Testis (tissue), 3 donors: ENCODE data around the gene SEMA6A. TPM values are rescaled to one million over a fixed set of nuclear protein-coding genes. Genes with fewer than 3 reads are reported as not detected.

Experiments
- DNase-seq: peaks from one replicate; pipeline ENCODE4 v3.0.0-alpha.2; 2019
- H3K27ac ChIP-seq, 2 donors: fragments of 200-600 bp; sonication (generic); one replicate each; pipeline ENCODE4 v1.5.1; 2019
- H3K27me3 ChIP-seq: fragments of 200-600 bp; sonication (generic); one replicate; pipeline ENCODE4 v1.5.1; 2019
- H3K36me3 ChIP-seq: fragments of 200-600 bp; sonication (generic); one replicate; pipeline ENCODE4 v1.5.1; 2017; ENCODE audit warnings: low read depth; ENCODE audit errors: missing control alignments
- H3K4me1 ChIP-seq: fragments of 200-600 bp; sonication (generic); one replicate; pipeline ENCODE4 v1.5.1; 2019
- H3K4me3 ChIP-seq, 2 donors: fragments of 200-600 bp; sonication (generic); one replicate each; pipeline ENCODE4 v1.5.1; 2017 to 2019
- H3K9me3 ChIP-seq: fragments of 200-600 bp; sonication (generic); one replicate; pipeline ENCODE4 v1.5.1; 2017
- POLR2A ChIP-seq: fragments of 450-650 bp; IDR thresholded peaks from one replicate; pipeline ENCODE4 v1.6.1; 2017; ENCODE audit warnings: antibody characterized with exemption, mild to moderate bottlenecking, moderate library complexity
- WGBS, 2 donors: methylation state at CpG; one replicate each; pipeline ENCODE4 v1.1.5; 2018; 5-methylcytosine and 5-hydroxymethylcytosine counted together
- intact Hi-C: fragments of 100-400 bp; cut with DNase I; formaldehyde crosslinking; loops from one replicate; pipeline ENCODE4 v1.15.1; 2023; ENCODE audit warnings: low total_unique reads
- polyA plus RNA-seq: library from polyadenylated mRNA; stranded (reverse); fragments of 350-450 nt; fragmentation: Illumina TruSeq; extraction: RNeasy Lipid Tissue Mini Kit (QIAGEN cat#74804); gene quantifications from one replicate; pipeline ENCODE4 v1.2.3, GENCODE V29; 2014; ENCODE audit warnings: low read depth, low replicate concordance; ENCODE audit not compliant: insufficient read depth
- total RNA-seq, 2 donors: library from RNA; depleted of rRNA; stranded (reverse); fragments of >200 nt; gene quantifications; one replicate each; pipeline ENCODE4 v1.2.3, GENCODE V29; 2016
- TF ChIP-seq, protein P1 (sequence below), 3 experiments: fragments of 450-650 bp in 2 of 3; fragments of 200-600 bp in 1 of 3; sonication (generic) in 1 of 3; IDR thresholded peaks; one replicate each; pipeline ENCODE4 v1.5.1; 2016 to 2019; ENCODE audit warnings: antibody characterized with exemption in 3 of 3, mild to moderate bottlenecking in 2 of 3, moderate library complexity in 1 of 3

SEMA6A gene
- total and polyA plus RNA-seq, 3 donors from 2014 or later: 17.4 to 67.6 (median 52.0) TPM

DNA sequence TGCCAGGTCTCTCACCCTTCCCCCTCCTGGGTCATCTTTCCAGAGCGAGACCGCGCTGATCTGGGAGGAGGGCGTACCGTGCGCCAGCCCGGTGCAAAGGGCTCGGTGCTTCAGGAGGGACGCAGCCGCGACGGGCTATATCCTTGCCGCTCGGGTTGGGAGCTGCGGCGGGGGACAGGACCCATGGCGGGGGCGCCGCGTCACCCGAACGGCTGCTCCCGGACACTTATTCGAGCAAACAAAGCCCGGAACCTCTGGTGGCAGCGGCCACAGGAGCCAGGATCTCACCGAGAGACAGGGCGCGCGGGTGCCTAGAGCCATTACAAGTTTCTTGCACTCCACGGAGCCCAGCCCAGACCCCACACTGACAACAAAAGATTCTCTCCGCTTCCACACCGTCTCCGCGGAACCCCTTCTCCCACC is 1.3 kb downstream of the SEMA6A start:
- Histone ChIP-seq H3K36me3 (no peaks in the 10 kb centered on the region), H3K27ac (peak overlapping the region; percentile 35 to 83), H3K4me3 (peak overlapping the region; percentile 48 to 71), H3K4me1 (no peaks in the 10 kb centered on the region), H3K27me3 (no peaks in the 10 kb centered on the region), H3K9me3 (no peaks in the 10 kb centered on the region)
- TF ChIP-seq, protein P1, sequence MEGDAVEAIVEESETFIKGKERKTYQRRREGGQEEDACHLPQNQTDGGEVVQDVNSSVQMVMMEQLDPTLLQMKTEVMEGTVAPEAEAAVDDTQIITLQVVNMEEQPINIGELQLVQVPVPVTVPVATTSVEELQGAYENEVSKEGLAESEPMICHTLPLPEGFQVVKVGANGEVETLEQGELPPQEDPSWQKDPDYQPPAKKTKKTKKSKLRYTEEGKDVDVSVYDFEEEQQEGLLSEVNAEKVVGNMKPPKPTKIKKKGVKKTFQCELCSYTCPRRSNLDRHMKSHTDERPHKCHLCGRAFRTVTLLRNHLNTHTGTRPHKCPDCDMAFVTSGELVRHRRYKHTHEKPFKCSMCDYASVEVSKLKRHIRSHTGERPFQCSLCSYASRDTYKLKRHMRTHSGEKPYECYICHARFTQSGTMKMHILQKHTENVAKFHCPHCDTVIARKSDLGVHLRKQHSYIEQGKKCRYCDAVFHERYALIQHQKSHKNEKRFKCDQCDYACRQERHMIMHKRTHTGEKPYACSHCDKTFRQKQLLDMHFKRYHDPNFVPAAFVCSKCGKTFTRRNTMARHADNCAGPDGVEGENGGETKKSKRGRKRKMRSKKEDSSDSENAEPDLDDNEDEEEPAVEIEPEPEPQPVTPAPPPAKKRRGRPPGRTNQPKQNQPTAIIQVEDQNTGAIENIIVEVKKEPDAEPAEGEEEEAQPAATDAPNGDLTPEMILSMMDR (IDR thresholded peaks at IDR 0.05): no peak
- no peak for TF ChIP-seq POLR2A
- WGBS, 2 donors: 0% methylated on average over 7 to 35 of the region's 35 CpGs
- intact Hi-C loops: no loop called here
- DNase-seq: peak; percentile 51

GRCh38 chr5:116572350-116573278 is 2.0 kb downstream of the SEMA6A start:
- H3K27me3 ChIP-seq: no peaks in the 10 kb centered on the region
- no peaks in the 10 kb centered on the region for H3K4me1 ChIP-seq
- intact Hi-C loops: no loop called here
- H3K27ac ChIP-seq: peak overlapping the region in 1 of 2 donors; percentile 83
- peak; percentile 68 for DNase-seq
- H3K9me3 ChIP-seq: no peaks in the 10 kb centered on the region
- no peaks in the 10 kb centered on the region for H3K36me3 ChIP-seq
- TF ChIP-seq, protein P1 (IDR thresholded peaks at IDR 0.05): no peak
- TF ChIP-seq POLR2A: no peak
- peak overlapping the region; percentile 48 to 71 for H3K4me3 ChIP-seq
- 2 to 4% methylated on average over 37 to 54 of the region's 54 CpGs for WGBS, 2 donors

DNA sequence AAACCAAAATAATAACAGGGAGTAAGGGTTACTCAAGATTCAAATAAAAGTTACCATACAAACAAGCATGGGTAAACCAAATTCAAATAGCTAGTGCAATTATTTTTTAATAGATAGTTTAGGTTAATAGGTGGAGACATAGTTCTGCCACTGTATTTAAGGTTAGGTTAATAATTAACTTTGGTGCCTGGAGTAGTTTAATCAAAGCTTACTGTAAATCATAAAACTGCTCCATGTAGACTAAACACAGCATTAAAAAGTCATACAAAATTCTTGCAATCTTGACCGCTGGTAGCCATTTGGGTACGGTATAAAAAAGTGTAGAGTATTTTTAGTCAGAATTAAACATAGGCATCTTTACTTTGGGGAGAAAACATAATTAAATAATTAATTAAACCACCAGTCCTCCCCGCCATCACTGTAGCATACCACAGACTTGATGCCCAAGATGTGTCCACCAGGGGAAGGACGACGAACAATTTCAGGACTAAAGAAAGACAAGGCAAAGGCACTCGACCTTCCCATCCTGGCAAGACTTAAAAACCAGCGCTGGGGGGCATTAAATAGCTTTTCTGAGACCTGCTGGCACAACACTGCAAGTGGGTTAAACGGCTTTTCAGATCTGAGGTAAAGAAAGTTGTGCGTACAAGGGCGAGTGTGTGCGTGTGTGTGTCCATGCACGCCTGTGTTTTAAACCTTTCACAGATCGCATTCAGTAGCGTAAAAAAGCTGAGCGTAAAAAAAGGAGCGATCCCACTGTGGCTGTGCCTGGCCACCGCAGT is 2.9 kb downstream of the SEMA6A start:
- no peaks in the 10 kb centered on the region for H3K36me3 ChIP-seq
- H3K9me3 ChIP-seq: no peaks in the 10 kb centered on the region
- peak overlapping the region in 1 of 2 donors; percentile 71 for H3K4me3 ChIP-seq
- no peaks in the 10 kb centered on the region for H3K4me1 ChIP-seq
- intact Hi-C loops: no loop called here
- 23 to 34% methylated on average over 17 of the region's 17 CpGs for WGBS, 2 donors
- TF ChIP-seq, protein P1 (IDR thresholded peaks at IDR 0.05): peak in 1 of 3 experiments; percentile 15
- TF ChIP-seq POLR2A: no peak
- H3K27ac ChIP-seq: no peak overlapping the region
- peak; percentile 30 for DNase-seq
- H3K27me3 ChIP-seq: no peaks in the 10 kb centered on the region

GRCh38 chr5:116569999-116570398 is 4.6 kb downstream of the SEMA6A start:
- Histone ChIP-seq H3K4me1 (peaks cover 3% of the 10 kb centered on the region), H3K4me3 (no peak overlapping the region), H3K27me3 (no peaks in the 10 kb centered on the region), H3K36me3 (no peaks in the 10 kb centered on the region), H3K27ac (no peak overlapping the region), H3K9me3 (no peaks in the 10 kb centered on the region)
- DNase-seq: no peak
- intact Hi-C loops: no loop called here
- TF ChIP-seq, protein P1 (IDR thresholded peaks at IDR 0.05): no peak
- TF ChIP-seq POLR2A: no peak
- 73% methylated on average over 4 of the region's 4 CpGs for WGBS, 2 donors
